Neuronal stem cell (in vitro differentiated cells): Measurements from ENCODE around the gene KLF2.

Experiments used
- DNase-seq: peaks from one replicate; pipeline ENCODE4 v3.0.0-alpha.2; 2013; ENCODE audit warnings: low spot score
- H2AFZ ChIP-seq: one replicate; pipeline ENCODE4 v1.6.1; 2013; ENCODE audit warnings: mild to moderate bottlenecking, low read length, inconsistent platforms
- H2AK5ac ChIP-seq: 2 replicates; pipeline ENCODE4 v1.6.1; 2013; ENCODE audit warnings: low read depth, mild to moderate bottlenecking, inconsistent platforms, low read length, moderate library complexity, mixed read lengths
- H2BK120ac ChIP-seq: 2 replicates; pipeline ENCODE4 v1.6.1; 2013; ENCODE audit warnings: low read depth, mild to moderate bottlenecking, inconsistent platforms, low read length, moderate library complexity, mixed read lengths
- H2BK12ac ChIP-seq: one replicate; pipeline ENCODE4 v1.6.1; 2013; ENCODE audit warnings: low read length, inconsistent platforms
- H2BK15ac ChIP-seq: 2 replicates; pipeline ENCODE4 v1.6.1; 2013; ENCODE audit warnings: mild to moderate bottlenecking, low read length, inconsistent platforms, mixed read lengths
- H2BK5ac ChIP-seq: one replicate; pipeline ENCODE4 v1.6.1; 2013; ENCODE audit warnings: inconsistent platforms, mild to moderate bottlenecking, low read length, moderate library complexity
- H3K14ac ChIP-seq: one replicate; pipeline ENCODE4 v1.6.1; 2013; ENCODE audit warnings: low read length, inconsistent platforms
- H3K18ac ChIP-seq: 2 replicates; pipeline ENCODE4 v1.6.1; 2013; ENCODE audit warnings: low read length, inconsistent platforms
- H3K23ac ChIP-seq: 2 replicates; pipeline ENCODE4 v1.6.1; 2013; ENCODE audit warnings: low read depth, mild to moderate bottlenecking, mixed read lengths, low read length, inconsistent platforms; ENCODE audit not compliant: poor library complexity
- H3K27ac ChIP-seq: replicated peaks from 3 replicates; pipeline ENCODE4 v1.5.1; 2013; ENCODE audit warnings: low read length, inconsistent platforms
- H3K27me3 ChIP-seq, 3 experiments: 2 replicates each; pipeline ENCODE4 v1.6.1; 2013; ENCODE audit warnings: low read length in 3 of 3, mild to moderate bottlenecking in 2 of 3, inconsistent platforms in 1 of 3, low read depth in 1 of 3, mixed read lengths in 1 of 3, moderate library complexity in 1 of 3; ENCODE audit not compliant: control insufficient read depth in 3 of 3, insufficient read depth in 3 of 3
- H3K36me3 ChIP-seq, 2 donors: replicated peaks in 1 of 2; 2 replicates each; pipeline ENCODE4 v1.6.1; 2013; ENCODE audit warnings: low read length in 2 of 2; ENCODE audit not compliant: control insufficient read depth in 2 of 2, insufficient read depth in 2 of 2
- H3K4ac ChIP-seq: 2 replicates; pipeline ENCODE4 v1.6.1; 2013; ENCODE audit warnings: inconsistent platforms, mild to moderate bottlenecking, low read length, moderate library complexity
- H3K4me1 ChIP-seq, 2 donors: 1 replicate in 1 of 2; 2 replicates in 1 of 2; pipeline ENCODE4 v1.6.1; 2013; ENCODE audit warnings: low read length in 2 of 2, low read depth in 1 of 2; ENCODE audit not compliant: control insufficient read depth in 2 of 2, insufficient read depth in 1 of 2
- H3K4me2 ChIP-seq: one replicate; pipeline ENCODE4 v1.6.1; 2013; ENCODE audit warnings: mild to moderate bottlenecking, low read length, inconsistent platforms; ENCODE audit not compliant: insufficient read depth, poor library complexity, severe bottlenecking
- H3K4me3 ChIP-seq, 2 donors: 2 replicates each; pipeline ENCODE4 v1.5.1; 2013; ENCODE audit warnings: low read length in 2 of 2, mild to moderate bottlenecking in 2 of 2, inconsistent platforms in 1 of 2, moderate library complexity in 1 of 2
- H3K79me1 ChIP-seq: one replicate; pipeline ENCODE4 v1.6.1; 2013; ENCODE audit warnings: low read depth, mild to moderate bottlenecking, inconsistent platforms, low read length, moderate library complexity
- H3K9ac ChIP-seq: one replicate; pipeline ENCODE4 v1.6.1; 2013; ENCODE audit warnings: mild to moderate bottlenecking, low read depth, low read length, inconsistent platforms; ENCODE audit not compliant: poor library complexity
- H3K9me3 ChIP-seq, 2 donors: replicated peaks in 1 of 2; 2 replicates each; pipeline versions ENCODE3 to v1.6.1; 2013; ENCODE audit warnings: low read length in 2 of 2, mild to moderate bottlenecking in 2 of 2, inconsistent platforms in 1 of 2, low read depth in 1 of 2, mixed read lengths in 1 of 2, moderate library complexity in 1 of 2; ENCODE audit not compliant: control insufficient read depth in 2 of 2, insufficient read depth in 1 of 2
- H4K8ac ChIP-seq: one replicate; pipeline ENCODE4 v1.6.1; 2013; ENCODE audit warnings: low read depth, mild to moderate bottlenecking, inconsistent platforms, low read length, moderate library complexity
- H4K91ac ChIP-seq: one replicate; pipeline ENCODE4 v1.6.1; 2013; ENCODE audit warnings: low read length, low read depth, mild to moderate bottlenecking, inconsistent platforms; ENCODE audit not compliant: poor library complexity
- WGBS, 2 donors: extraction: QIAGEN DNeasy Blood & Tissue Kit; methylation state at CpG; one replicate each; pipeline ENCODE4 v1.1.7; 2013; ENCODE audit warnings: missing lambda C conversion rate in 2 of 2, mixed read lengths in 1 of 2; ENCODE audit not compliant: insufficient read length in 2 of 2, insufficient replicate concordance in 1 of 2; ENCODE audit errors: extremely low coverage in 2 of 2; 5-methylcytosine and 5-hydroxymethylcytosine counted together

Gene KLF2

GRCh38 chr19:16326401-16327168, 2.0 kb downstream of the KLF2 start:
- Histone ChIP-seq H3K79me1 (no peaks in the 10 kb centered on the region), H3K18ac (peak overlapping the region; percentile 67), H2BK12ac (no peak overlapping the region), H3K9me3 (peaks cover 0 to 1% of the 10 kb centered on the region in 2 donors), H3K4me3 (no peak overlapping the region), H3K36me3 (peaks cover 0 to 2% of the 10 kb centered on the region in 2 donors), H3K27ac (no peak overlapping the region), H3K4ac (no peak overlapping the region), H3K23ac (peak overlapping the region; percentile 12), H2BK15ac (no peak overlapping the region), H3K9ac (no peak overlapping the region), H2AFZ (no peak overlapping the region), H2BK5ac (no peak overlapping the region), H2AK5ac (no peak overlapping the region), H3K4me1 (peaks cover 0 to 7% of the 10 kb centered on the region in 2 donors), H2BK120ac (no peak overlapping the region), H4K8ac (no peak overlapping the region), H4K91ac (no peak overlapping the region), H3K27me3 (peaks cover 30 to 74% (median 35%) of the 10 kb centered on the region in 3 experiments), H3K14ac (peak overlapping the region; percentile 25), H3K4me2 (peak overlapping the region; percentile 93)
- no CpG with 5 or more reads among the region's 58 CpGs for WGBS, 2 donors
- no peak for DNase-seq

GRCh38 chr19:16327169-16327475, 2.5 kb downstream of the KLF2 start:
- no peak overlapping the region for H4K91ac ChIP-seq
- H3K4me2 ChIP-seq = no peak overlapping the region
- no peak overlapping the region for H2AK5ac ChIP-seq
- no peak overlapping the region for H2BK15ac ChIP-seq
- no peak overlapping the region for H2BK5ac ChIP-seq
- no peaks in the 10 kb centered on the region for H3K79me1 ChIP-seq
- no CpG with 5 or more reads among the region's 14 CpGs for WGBS, 2 donors
- no peak overlapping the region for H3K4me3 ChIP-seq
- no peak overlapping the region for H3K18ac ChIP-seq
- no peak for DNase-seq
- H4K8ac ChIP-seq = no peak overlapping the region
- H3K9me3 ChIP-seq = peaks cover 0 to 1% of the 10 kb centered on the region in 2 donors
- H3K4me1 ChIP-seq = peaks cover 0 to 7% of the 10 kb centered on the region in 2 donors
- no peak overlapping the region for H3K9ac ChIP-seq
- H2BK120ac ChIP-seq = no peak overlapping the region
- H3K27me3 ChIP-seq = peaks cover 30 to 72% (median 35%) of the 10 kb centered on the region in 3 experiments
- H3K27ac ChIP-seq = no peak overlapping the region
- H3K14ac ChIP-seq = peak overlapping the region; percentile 25
- H2AFZ ChIP-seq = no peak overlapping the region
- H3K4ac ChIP-seq = no peak overlapping the region
- peaks cover 0 to 2% of the 10 kb centered on the region in 2 donors for H3K36me3 ChIP-seq
- H2BK12ac ChIP-seq = no peak overlapping the region
- H3K23ac ChIP-seq = no peak overlapping the region

DNA sequence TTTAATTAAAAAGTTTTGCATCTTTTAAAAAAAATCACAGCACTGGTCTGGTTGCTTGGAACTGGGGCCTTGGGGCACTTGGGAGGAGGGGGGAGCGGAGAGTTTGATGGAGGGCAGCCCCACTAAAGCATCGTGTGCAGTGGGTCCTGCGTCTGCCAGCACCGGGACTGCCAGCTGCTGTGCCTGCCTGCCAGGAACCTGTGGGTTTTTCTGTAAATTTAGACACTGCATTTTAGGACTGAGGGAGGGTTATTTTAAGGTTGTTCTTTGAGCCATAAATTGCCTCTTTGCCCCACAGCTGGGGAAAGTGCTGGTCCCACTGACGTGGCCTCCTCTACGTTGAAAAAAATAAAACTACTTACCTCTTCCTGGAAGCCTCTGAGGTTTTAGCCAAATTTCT, 2.9 kb downstream of the KLF2 start:
- H3K27ac ChIP-seq = no peak overlapping the region
- H3K14ac ChIP-seq = no peak overlapping the region
- no peak overlapping the region for H3K4me3 ChIP-seq
- no peak overlapping the region for H3K9ac ChIP-seq
- H2AFZ ChIP-seq = no peak overlapping the region
- H2BK120ac ChIP-seq = no peak overlapping the region
- H3K79me1 ChIP-seq = no peaks in the 10 kb centered on the region
- no peak overlapping the region for H4K8ac ChIP-seq
- no peak overlapping the region for H2BK5ac ChIP-seq
- H2BK12ac ChIP-seq = no peak overlapping the region
- H4K91ac ChIP-seq = no peak overlapping the region
- WGBS, 2 donors = no CpG with 5 or more reads among the region's 6 CpGs
- no peak overlapping the region for H3K4ac ChIP-seq
- H3K27me3 ChIP-seq = peaks cover 26 to 69% (median 35%) of the 10 kb centered on the region in 3 experiments
- no peak overlapping the region for H3K18ac ChIP-seq
- H3K36me3 ChIP-seq = peaks cover 0 to 2% of the 10 kb centered on the region in 2 donors
- no peak for DNase-seq
- H2AK5ac ChIP-seq = no peak overlapping the region
- H3K4me2 ChIP-seq = no peak overlapping the region
- H3K23ac ChIP-seq = no peak overlapping the region
- H3K4me1 ChIP-seq = peaks cover 0 to 7% of the 10 kb centered on the region in 2 donors
- no peak overlapping the region for H2BK15ac ChIP-seq
- H3K9me3 ChIP-seq = peaks cover 0 to 1% of the 10 kb centered on the region in 2 donors

GRCh38 chr19:16327911-16328823, 3.5 kb downstream of the KLF2 start:
- Histone ChIP-seq H4K91ac (no peak overlapping the region), H3K79me1 (no peaks in the 10 kb centered on the region), H2BK5ac (no peak overlapping the region), H3K4ac (no peak overlapping the region), H3K27me3 (peaks cover 20 to 65% (median 35%) of the 10 kb centered on the region in 3 experiments), H3K4me1 (peaks cover 0 to 7% of the 10 kb centered on the region in 2 donors), H3K18ac (no peak overlapping the region), H2AFZ (peak overlapping the region; percentile 28), H3K9ac (no peak overlapping the region), H2BK12ac (no peak overlapping the region), H2BK120ac (no peak overlapping the region), H3K27ac (no peak overlapping the region), H4K8ac (no peak overlapping the region), H3K9me3 (no peaks in the 10 kb centered on the region), H3K14ac (no peak overlapping the region), H3K23ac (no peak overlapping the region), H3K36me3 (peaks cover 0 to 2% of the 10 kb centered on the region in 2 donors), H3K4me3 (no peak overlapping the region), H2AK5ac (no peak overlapping the region), H2BK15ac (no peak overlapping the region), H3K4me2 (no peak overlapping the region)
- DNase-seq = no peak
- no CpG with 5 or more reads among the region's 20 CpGs for WGBS, 2 donors
